Amniotic stem cell (primary cell): ENCODE results near the gene BET1.
A peak's percentile ranks its signal among the peaks of the same experiment; 100 is the strongest.
"Not testable (repeated sequence)": the region's sequence is repeated elsewhere in the genome, so short reads cannot be mapped to it uniquely, and the experiment has no call there.

Experiments used
- DNase-seq: peaks from one replicate; lab custom pipeline; 2025; lab: John Stamatoyannopoulos, UW

The BET1 gene, protein sequence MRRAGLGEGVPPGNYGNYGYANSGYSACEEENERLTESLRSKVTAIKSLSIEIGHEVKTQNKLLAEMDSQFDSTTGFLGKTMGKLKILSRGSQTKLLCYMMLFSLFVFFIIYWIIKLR

DNA sequence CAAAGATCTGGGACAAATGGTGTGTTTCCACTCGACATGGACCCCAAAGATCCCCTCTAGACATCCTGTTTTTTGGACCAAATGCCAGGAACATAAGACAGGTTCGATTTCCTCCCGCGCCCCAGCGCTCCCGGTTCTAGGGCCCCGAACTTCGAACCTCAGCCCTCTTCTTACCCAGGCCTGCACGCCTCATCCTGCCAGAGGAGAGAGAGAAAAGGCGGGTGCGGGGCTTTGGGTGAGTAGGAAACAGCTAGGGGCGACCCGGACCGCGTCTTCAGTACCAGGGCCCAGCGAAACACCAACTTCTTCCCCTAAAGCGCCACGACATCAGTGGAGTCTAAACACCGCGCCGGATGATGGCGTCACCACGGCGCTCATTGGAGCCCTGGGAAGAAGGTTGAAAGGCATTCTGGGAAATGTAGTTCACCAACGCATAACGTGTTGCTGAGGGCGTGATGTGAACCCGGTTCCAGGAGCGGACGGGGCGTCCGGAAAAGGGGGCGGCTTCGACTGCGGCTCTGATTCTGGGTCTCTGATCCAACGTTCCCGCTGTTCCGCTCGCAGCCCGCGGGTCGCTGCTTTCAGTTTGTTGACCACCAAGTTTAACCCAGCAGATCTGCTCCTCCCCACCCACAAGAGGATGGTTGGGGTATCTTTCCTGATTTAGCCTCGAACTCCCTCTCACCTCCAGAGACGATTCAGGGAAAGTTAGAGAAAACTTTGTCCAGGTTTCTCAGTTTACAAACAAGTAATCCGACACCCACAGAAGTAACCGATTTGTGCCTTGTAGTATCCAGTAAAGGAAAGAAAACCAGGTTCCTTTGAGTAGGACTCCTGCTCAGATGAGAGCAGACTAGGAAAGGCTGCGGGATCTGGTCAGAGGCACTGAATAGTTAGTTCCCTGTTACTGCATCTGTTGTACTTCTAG, at the start of gene BET1:
BET1 (minus strand) TSS at position 332 of the 928 bp plus-strand sequence; CDS start at position 193, 139 bp downstream.
- peak; percentile 98 for DNase-seq

DNA sequence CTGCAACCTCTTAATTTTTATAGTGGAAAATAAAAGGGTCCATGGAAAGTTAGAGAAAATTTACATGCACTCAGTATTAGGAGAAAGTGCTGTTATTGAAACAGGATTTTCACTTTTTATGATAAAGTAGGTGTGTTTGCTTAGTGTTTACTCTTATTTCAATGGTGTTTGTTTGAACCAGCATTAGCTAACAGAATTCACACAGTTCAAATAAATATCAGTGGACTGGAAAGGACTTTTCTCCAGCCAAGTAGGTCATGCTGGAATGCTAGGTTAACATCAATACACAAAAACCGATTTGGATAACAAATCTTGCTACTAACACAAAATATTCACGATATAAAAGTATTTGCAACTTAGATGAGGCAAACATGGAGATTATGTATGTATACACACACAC, 49.4 kb upstream of the BET1 start:
- no peak for DNase-seq

DNA sequence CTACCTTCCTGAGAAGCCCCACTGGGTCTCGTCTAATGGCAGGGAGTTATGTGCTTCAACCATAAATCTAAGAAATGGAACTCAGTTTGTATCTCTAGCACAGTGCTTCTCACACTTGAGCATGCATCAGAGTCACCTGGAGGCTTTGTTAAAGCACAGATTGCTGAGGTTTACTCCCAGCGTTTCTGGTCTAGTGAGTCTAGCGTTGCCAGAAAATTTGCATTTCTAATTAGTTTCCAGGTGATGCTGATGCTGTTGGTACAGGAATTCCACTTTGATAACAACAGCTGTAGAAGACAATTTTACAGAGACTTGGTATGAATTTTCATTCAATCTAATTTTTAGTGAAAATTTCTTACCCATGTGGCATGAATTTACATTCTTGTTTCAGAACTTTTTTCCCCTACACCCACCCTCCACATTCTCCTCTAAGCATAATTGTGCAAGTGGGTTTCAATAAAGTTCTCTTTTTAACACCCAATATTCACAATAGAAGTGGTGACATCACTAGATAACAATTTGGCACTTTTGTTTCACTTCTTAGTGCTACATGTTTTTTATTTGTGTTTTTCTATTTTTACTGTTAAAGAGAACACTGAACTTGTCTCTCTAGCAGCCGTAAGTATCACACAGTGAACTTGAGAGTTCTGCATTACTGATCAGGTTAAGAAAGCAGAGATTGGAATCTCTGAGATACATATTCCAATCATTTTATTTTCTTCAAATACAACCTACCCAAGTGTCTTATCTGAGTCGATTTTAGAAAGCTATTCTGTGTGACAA, 48.4 kb upstream of the BET1 start:
- no peak for DNase-seq

DNA sequence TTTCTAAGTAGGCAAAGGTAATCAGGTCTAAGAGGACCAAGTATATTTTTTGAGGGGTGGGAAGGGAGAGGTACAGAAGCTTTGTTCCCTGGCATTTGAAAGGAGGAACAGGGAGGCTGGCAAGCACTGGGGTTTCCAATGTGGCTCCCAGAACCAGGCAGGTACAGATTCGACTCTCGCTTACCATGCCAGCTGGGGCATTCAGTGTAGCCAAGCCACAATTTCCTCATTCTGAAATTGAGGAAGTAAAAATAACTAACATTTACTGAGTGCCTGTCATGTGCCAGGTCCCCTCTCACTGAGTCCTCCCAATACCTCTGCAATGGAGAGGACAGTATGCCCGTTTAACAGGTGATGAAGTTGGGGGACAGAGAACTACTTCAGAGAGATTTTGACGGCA, 45.9 kb upstream of the BET1 start:
- no peak for DNase-seq

DNA sequence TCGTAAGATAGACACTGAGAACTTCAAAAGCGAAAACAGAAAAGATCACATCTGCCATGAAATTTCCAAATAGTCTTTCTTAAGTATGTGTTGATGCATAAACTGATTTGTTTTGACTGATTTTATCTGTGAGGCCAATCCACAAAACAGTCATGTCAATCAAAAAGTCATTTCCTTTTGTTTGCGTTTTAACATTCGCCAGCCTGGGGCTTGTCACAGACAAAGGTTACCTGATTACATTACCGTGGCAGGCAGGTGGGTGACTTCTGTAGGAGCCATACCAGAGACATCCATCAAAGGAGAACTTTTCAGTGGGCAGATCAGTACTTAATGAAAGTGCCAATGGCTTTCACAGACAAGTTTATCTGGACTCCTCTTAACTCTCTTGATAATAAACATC, 45.5 kb upstream of the BET1 start:
- DNase-seq, result no peak

DNA sequence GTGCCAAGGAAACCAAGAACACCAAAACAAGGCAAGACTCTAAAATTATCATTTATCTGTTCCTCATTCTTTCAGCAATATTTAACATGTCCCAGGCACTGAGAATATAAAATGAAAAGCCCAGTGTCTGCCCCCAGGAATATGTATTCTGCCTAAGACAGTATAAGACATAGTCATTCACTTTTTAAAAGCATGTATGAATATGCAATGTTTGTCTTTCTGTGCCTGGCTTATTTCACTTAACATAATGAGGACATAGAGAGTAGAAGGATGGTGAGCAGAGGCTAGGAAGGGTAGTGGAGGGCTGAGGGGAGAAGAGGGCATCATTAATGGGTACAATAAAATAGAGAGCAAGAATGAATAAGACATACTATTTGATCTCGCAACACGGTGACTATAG, 44.6 kb upstream of the BET1 start:
- DNase-seq, result no peak

DNA sequence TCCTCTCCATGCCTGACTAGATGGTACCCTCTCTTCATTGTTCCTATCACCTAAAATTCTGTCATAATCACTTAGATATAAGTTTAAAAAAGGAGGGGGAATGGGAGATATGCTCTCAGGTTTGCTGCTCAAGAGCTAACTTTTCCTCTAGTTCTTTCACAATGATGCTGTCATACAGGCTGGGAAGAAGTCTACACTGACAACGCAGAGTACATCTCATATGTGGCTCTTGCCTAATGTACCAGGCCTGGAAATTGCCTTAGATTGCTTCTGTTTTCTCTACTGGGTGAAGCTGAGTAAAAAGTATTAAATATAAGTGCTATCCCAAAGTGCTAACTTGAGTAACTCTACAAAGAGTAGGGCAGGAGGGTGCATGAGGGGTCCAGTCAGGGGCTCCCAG, 43.8 kb upstream of the BET1 start:
- no peak for DNase-seq

DNA sequence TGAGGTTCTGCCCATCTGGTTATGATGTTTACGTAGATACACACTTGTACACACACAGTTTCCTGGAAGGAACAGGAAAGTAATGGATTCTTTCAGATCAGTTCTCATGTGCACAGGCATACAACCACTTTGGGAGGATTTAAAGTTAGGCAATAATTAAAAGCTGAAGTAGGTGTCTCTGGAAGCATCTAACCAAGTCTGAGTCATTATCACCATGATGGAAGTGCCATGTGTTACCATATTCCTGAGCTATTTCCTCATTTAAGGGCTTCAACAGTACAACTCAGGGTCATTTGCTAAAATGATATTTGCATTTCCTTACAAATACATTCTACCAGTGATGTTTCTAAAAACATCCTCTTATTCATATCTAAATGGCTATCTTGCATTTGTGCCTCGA, 41.4 kb upstream of the BET1 start:
- DNase-seq, result no peak

DNA sequence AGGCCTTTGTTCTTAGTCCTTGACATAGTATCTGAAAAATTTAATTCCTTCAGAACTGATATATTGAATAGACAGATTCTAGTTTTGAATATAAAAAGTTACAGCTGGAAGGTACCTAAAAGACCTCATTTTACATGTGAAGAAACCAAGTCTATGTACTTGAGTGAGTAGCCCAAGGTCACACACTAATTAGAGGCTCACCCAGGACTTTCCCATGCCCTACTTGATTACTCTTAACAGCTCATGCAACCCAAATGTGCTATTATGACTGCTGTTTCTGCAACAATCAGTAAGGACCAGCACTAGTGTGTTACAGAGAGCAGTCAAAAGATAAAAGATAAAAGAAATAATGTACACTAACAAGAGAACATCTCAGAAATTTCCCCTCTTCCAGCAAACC, 40.7 kb upstream of the BET1 start:
- DNase-seq, result no peak

DNA sequence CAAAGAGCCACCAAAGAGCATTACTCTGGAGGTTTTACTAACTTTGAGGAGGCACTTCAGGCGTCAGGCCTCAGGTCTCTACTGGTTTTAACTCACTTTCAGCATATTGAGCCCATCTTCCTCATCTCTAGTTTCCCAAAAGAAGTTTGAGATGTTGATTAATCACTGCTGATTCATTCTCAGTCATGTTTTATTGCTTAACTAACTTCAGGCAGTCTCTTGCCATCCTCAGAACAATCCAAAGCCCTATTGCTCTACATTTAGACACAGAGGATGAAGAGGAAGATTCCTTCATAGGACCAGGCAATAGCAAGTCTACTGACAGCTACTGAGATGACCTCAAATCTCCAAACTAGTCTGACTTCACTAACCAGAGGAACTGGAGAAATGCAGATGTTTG, 39.1 kb upstream of the BET1 start:
- no peak for DNase-seq

DNA sequence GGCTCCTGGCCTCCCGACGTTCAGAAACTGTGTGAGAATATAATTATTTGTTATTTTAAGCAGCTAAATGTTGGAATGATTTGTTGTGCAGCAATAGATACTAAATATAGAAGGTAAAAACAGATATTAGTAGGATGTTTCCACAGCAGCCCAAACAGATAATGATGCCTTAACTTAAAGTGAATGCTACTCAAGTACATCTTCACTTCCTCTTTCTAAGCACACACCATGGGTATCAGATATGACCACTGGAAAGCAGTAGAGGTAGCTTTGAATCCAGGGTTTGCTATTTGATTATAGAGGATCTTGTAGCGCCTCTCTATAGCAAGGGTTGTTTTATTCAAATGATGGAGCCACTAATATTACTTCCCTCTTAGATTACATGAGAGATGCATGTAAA, 38.2 kb upstream of the BET1 start:
- no peak for DNase-seq

DNA sequence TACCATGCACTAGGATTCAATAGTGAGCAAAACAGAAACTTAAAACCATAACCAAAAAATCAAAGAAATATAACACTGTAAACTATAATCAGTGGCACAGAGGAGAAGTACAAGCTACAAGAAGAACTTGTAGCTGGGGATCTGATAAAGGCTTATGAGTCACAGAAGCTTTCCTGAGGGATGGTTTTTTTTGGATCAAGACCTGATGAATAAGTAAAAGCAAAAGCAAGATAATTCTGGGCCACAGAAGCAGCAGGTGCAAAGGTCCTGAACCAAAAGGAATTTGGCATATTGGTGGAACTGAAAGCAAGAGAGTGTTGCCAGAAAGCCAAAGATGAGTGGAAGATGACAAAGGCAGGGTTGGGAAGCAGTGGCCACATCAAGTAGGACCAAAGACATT, 37.4 kb upstream of the BET1 start:
- DNase-seq, result peak; percentile 18

DNA sequence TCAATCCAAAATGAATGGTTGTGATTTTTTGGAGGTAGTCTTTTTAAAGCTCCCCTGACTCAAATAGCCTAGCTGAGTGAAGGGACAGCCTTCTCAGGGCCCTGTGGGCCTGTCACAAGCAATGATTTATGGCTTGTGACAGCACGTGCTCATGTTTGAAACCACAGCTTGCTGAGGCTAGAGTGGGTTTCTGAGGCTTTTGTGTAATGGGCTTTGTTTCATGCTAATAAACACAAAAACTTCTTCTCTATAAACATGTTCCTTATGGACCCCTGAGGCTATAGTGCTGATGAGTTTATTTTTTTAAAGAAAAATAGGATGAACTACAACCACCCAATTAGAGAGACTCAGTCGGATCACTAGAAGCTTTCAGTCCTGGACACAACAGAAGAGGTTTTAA, 36.1 kb upstream of the BET1 start:
- DNase-seq, result no peak

DNA sequence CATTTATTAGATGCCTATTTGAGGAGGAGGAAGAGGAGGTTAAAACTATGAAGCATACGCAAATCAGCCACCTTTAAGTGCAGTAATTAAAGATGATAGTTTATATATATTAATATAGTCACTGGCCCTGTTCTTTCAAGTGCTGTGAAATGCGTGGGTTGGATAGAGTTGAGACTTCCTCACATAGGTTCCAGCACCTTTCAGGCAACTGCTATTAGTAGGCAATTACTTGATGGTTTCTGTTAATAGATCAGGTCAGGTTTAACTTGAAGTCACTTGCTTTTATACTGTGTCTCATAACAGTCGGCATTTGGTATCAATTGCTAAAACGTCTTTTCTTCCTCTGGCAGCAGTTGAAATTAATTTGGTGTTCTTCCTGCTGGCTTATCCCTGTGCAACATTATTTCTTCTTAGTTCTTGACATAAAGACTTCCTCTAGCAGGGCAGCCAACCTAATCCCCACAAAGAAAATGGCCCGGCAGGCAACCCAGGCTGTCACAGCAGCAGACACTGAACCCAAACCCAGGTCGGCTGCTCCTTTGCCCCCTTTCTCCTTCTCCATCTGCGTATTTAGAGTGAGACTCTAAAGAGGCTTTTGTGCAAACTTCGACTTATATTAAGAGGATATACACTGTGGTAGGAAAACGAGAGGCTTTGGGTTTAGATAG, 35.3 kb upstream of the BET1 start:
- no peak for DNase-seq

DNA sequence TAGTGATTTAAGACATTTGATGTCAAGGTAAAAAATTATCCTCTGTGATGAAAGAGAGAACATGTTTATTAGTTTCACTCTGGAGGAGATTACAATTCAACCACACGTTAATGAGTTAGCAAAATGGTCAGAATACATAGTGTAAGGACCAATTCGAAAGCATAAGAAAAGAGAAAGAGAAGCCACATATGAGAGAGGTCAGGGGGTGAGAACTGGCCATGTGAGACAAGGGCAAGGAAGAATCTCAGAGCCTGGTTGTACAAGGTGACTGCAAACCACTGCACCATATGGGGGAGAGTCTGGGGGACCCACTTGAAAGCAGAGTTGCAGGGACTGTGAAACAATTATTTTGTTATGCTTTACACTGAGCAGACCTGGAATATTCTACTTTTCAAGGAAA, 27.7 kb upstream of the BET1 start:
- no peak for DNase-seq

DNA sequence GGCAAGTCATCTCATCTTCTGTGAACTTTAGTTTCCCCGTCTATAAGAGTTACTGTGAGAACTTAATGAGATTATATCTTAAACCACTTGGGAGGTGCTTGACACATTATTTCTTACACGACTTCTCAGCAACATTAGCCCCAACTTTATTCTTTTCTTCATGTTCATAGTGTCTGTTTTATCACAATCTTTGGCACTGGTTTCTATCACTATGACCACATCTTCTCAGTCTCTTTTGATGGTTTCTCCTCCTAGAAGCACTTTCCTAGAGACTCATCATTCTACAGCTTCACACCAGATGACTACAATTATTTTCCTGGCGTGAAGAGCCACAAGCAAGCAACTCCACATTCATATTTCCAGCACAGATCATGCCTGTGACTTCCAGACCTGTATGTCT, 26.5 kb upstream of the BET1 start:
- DNase-seq, result no peak

DNA sequence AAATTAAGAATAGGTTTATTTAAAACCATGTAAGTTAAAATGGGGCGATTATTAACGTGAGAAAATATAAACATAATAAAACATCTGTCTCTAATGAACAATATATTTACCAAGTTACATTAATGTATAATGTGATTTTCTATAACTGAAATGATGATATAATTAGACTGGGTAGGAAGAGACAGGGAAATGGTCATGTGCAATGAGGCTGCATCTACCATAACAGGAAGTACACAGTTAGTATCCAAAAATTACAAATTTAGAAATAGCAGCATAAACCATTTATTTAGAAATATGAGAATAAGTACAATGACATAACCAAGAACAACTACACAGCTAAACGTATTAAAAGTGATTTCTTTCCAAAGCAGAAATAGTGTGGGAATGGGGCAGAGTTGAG, 25.8 kb upstream of the BET1 start:
- no peak for DNase-seq

DNA sequence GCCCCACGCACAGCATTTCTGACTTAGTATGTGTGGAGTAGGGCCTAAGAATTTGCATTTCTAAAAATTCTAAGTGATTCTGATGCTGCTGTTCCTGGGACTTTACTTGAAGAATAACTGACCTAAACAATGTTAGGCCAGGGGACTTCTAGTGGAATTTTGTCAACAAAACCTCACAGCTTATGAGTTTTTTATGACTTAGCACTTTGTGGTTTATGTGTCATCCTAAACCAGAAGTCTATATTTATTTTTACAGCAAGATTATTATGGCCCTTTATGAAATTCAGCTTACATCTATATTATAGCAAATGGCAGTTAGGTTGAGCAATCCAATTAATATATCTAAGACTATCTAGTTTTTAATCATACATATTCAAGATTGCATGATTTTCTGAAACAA, 24.6 kb upstream of the BET1 start:
- DNase-seq, result no peak

DNA sequence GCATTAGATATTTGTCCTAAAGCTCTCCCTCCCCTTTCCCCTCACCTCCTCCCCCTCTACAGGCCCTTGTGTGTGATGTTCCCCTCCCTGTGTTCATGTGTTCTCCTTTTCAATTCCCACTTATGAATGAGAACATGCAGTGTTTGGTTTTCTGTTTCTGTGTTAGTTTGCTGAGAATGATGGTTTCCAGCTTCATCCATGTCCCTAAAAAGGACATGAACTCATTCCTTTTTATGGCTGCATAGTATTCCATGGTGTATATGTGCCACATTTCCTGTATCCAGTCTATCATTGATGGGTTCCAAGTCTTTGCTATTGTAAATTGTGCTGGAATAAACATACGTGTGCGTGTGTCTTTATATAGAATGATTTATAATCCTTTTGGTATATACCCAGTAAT, 22.5 kb upstream of the BET1 start:
- DNase-seq, result not testable (repeated sequence)

DNA sequence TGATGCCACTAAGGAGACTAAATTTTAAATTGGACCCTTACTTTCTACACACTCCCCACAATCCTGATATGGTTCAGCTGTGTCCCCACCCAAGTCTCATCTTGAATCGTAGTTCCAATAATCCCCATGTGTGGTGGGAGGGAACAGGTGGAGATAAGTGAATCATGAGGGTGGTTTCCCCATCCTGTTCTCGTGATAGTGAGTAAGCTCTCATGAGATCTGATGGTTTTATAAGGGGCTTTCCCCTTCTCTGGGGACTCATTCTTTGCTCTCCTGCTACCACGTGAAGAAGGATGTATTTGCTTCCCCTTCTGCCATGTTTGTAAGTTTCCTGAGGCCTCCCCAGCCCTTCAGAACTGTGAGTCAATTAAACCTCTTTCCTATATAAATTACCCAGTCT, 18.4 kb upstream of the BET1 start:
- no peak for DNase-seq

DNA sequence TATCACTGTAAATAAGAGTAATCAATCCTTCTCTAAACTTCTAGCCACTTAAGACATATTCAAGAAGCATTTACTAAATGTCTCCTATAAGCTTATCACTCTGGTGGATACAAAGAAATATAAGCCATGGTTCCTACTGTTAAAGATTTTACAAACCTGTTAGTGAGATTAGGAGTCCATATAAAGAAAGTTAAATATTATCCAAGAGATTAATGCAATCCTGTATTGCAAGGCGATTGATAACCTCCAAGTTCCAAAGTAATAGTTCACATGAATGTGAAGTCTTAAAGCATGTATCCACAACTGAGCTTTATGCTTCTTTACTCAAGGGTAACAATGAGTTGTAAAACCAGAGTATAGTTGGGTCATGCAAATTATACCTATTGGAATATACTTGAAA, 12.6 kb upstream of the BET1 start:
- no peak for DNase-seq

DNA sequence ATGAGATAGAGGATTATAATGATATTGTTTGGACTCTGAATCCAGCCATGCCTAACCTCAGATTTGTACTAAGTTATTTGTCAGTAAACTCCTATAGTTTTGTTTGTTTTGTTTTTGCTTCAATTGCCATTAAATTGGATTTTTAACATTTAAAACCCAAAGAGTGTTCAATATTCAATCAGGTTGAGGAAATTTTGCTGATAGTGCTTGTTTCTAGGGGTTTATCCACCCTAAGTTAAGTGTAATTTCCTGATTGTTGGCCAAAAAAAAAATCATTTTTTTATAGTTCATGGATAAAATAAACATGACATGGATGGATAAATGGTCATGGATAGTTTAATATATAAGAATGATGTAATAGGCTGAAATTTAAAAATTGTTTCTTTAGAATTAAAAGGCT, 11.4 kb upstream of the BET1 start:
- no peak for DNase-seq

DNA sequence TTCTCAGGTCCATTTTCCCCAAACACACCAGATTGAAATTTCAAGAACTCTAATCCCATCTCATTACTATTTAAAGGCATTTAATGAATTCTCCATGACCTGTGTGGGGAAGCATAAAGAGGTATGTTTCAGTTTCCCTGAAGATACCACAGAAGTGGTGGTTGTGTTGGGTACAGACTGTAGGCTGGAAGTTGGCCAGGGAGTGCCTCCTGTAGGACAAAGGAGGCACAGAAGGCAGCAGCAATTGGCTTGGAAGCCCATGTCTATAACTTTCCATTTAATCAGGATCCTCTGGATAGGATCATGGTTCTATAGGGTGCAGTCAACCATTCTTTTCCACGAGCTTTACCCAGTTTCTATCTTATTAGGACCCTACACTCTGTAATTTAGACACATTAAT, 8.6 kb upstream of the BET1 start:
- no peak for DNase-seq
